HepG2 (cell line): ENCODE results near the gene PPP1R9B. TPM values are rescaled to one million over a fixed set of nuclear protein-coding genes. Genes with fewer than 3 reads are reported as not detected.

ENCODE experiments used
- ATAC-seq: fragments of 200-7000 bp; cut with Tn5 transposase; 3 replicates; pipeline ENCODE4 v1.9.1; 2020; ENCODE audit warnings: mild to moderate bottlenecking, moderate library complexity
- BruUV-seq: library from RNA; stranded (reverse); fragments of 400-500 nt; replicated peaks from 2 replicates; lab custom pipeline; 2021; lab: Mats Ljungman, UMichigan
- CTCF ChIA-PET: fragments of 300-600 bp; formaldehyde crosslinking; extraction: SDS; loops from one replicate; lab custom pipeline; 2021; ENCODE audit warnings: low total read pairs, inconsistent platforms, low intra/inter-chr PET ratio; lab: Yijun Ruan, JAX
- POLR2A ChIA-PET: fragments of 350-600 bp; sonication (Branson Sonifier 250); formaldehyde crosslinking; loops from one replicate; lab custom pipeline; 2020; ENCODE audit warnings: antibody characterized with exemption, inconsistent platforms; lab: Yijun Ruan, JAX
- DNase-seq: peaks from one replicate; pipeline ENCODE4 v3.0.0-alpha.2; 2015; ENCODE audit warnings: low spot score
- FAIRE-seq: peaks from 3 replicates; lab custom pipeline; 2011; peaks lifted over from hg19 to GRCh38; lab: Jason Lieb, UNC
- H2AFZ ChIP-seq: one replicate; pipeline ENCODE4 v1.6.1; 2011; ENCODE audit warnings: low read length, inconsistent platforms
- H3K27ac ChIP-seq: fragments of 300-600 bp; 3 replicates; pipeline ENCODE4 v1.8.0; 2011; ENCODE audit warnings: mixed run types, mild to moderate bottlenecking, mixed read lengths, low read length, inconsistent platforms; ENCODE audit not compliant: insufficient read depth; ENCODE audit errors: extremely low read length
- H3K27me3 ChIP-seq, 2 experiments: fragments of 200-600 bp in 1 of 2; 2 replicates in 1 of 2; 3 replicates in 1 of 2; pipeline versions ENCODE4 v1.6.0 to v1.8.0; 2011; ENCODE audit warnings: low read length in 2 of 2, mild to moderate bottlenecking in 2 of 2, moderate library complexity in 2 of 2, inconsistent platforms in 1 of 2; ENCODE audit not compliant: insufficient read depth in 2 of 2, control insufficient read depth in 1 of 2
- H3K36me3 ChIP-seq, 2 experiments: fragments of 200-600 bp in 1 of 2; replicated peaks in 1 of 2; 2 replicates in 1 of 2; 3 replicates in 1 of 2; pipeline versions ENCODE4 v1.5.1 to v1.8.0; 2011; ENCODE audit warnings: low read length in 2 of 2, inconsistent platforms in 1 of 2; ENCODE audit not compliant: insufficient read depth in 2 of 2, control insufficient read depth in 1 of 2
- H3K4me1 ChIP-seq: 2 replicates; pipeline ENCODE4 v1.5.1; 2012; ENCODE audit warnings: low read length, inconsistent platforms; ENCODE audit not compliant: insufficient read depth
- H3K4me2 ChIP-seq: 2 replicates; pipeline ENCODE4 v1.6.0; 2011; ENCODE audit warnings: low read depth, low read length, inconsistent platforms
- H3K4me3 ChIP-seq, 3 experiments: fragments of 200-600 bp in 1 of 3; sonication (generic), shearing (Covaris generic) in 1 of 3; replicated peaks in 1 of 3; 2 replicates each; pipeline ENCODE4 v1.5.1; 2011 to 2016; ENCODE audit warnings: low read length in 3 of 3, inconsistent platforms in 2 of 3, low read depth in 2 of 3, mild to moderate bottlenecking in 2 of 3, control low read depth in 1 of 3, mixed read lengths in 1 of 3; ENCODE audit not compliant: insufficient read depth in 1 of 3
- H3K79me2 ChIP-seq: one replicate; pipeline ENCODE4 v1.6.1; 2011; ENCODE audit warnings: low read length, inconsistent platforms; ENCODE audit not compliant: insufficient read depth
- H3K9ac ChIP-seq: 2 replicates; pipeline ENCODE4 v1.6.0; 2011; ENCODE audit warnings: mild to moderate bottlenecking, low read depth, low read length, inconsistent platforms; ENCODE audit not compliant: insufficient read depth
- H3K9me3 ChIP-seq: 2 replicates; pipeline ENCODE4 v1.5.1; 2012; ENCODE audit warnings: mild to moderate bottlenecking, low read length
- H4K20me1 ChIP-seq: 2 replicates; pipeline ENCODE4 v1.6.0; 2011; ENCODE audit warnings: inconsistent platforms, mild to moderate bottlenecking, low read length, moderate library complexity; ENCODE audit not compliant: insufficient read depth
- NR0B2 ChIP-seq: sonication (generic); formaldehyde crosslinking; IDR thresholded peaks from 2 replicates; pipeline ENCODE4 v1.4.0; 2020; ENCODE audit warnings: mild to moderate bottlenecking, missing genetic modification reagents
- PCBP1 ChIP-seq: fragments of 200-400 bp; formaldehyde crosslinking; IDR thresholded peaks from 2 replicates; pipeline ENCODE4 v1.6.1; 2017; ENCODE audit warnings: mild to moderate bottlenecking, low read depth, low read length, borderline replicate concordance
- SP2 ChIP-seq: sonication (generic); formaldehyde crosslinking; IDR thresholded peaks from 2 replicates; pipeline ENCODE4 v1.5.1; 2020; ENCODE audit warnings: mild to moderate bottlenecking, missing genetic modification reagents
- YEATS4 ChIP-seq: sonication (generic); formaldehyde crosslinking; IDR thresholded peaks from 2 replicates; pipeline ENCODE4 v1.4.0; 2020; ENCODE audit warnings: missing genetic modification reagents, borderline replicate concordance
- ZNF235 ChIP-seq: sonication (generic); formaldehyde crosslinking; IDR thresholded peaks from 2 replicates; pipeline ENCODE4 v1.8.1; 2023; ENCODE audit warnings: mild to moderate bottlenecking, missing genetic modification reagents, borderline replicate concordance
- ZNF333 ChIP-seq: sonication (generic); formaldehyde crosslinking; IDR thresholded peaks from 2 replicates; pipeline ENCODE4 v1.4.0; 2020; ENCODE audit warnings: mild to moderate bottlenecking, missing genetic modification reagents, borderline replicate concordance
- ZNF563 ChIP-seq: sonication (generic); formaldehyde crosslinking; IDR thresholded peaks from 2 replicates; pipeline ENCODE4 v1.8.0; 2022; ENCODE audit warnings: mild to moderate bottlenecking, moderate library complexity, missing genetic modification reagents
- ZNF766 ChIP-seq: sonication (generic); formaldehyde crosslinking; IDR thresholded peaks from 2 replicates; pipeline ENCODE4 v1.5.0; 2020; ENCODE audit warnings: missing genetic modification reagents, borderline replicate concordance
- ZNF777 ChIP-seq: sonication (generic); formaldehyde crosslinking; IDR thresholded peaks from 2 replicates; pipeline ENCODE4 v1.4.0; 2020; ENCODE audit warnings: missing genetic modification reagents
- WGBS: methylation state at CpG from one replicate; pipeline ENCODE4 v1.1.6; 2017; ENCODE audit warnings: low lambda C conversion rate; 5-methylcytosine and 5-hydroxymethylcytosine counted together
- in situ Hi-C: cut with HindIII; loops from 2 replicates; pipeline ENCODE4 v1.10.0; 2017; ENCODE audit warnings: low pct_unique_long_range_greater_than_20kb; ENCODE audit not compliant: extremely low pct_ligation_motif_present
- intact Hi-C: fragments of 100-400 bp; cut with micrococcal nuclease; formaldehyde crosslinking; loops from one replicate; pipeline ENCODE4 v1.10.0; 2022; ENCODE audit not compliant: unreplicated experiment
- polyA plus RNA-seq, 8 experiments: library from polyadenylated mRNA; depleted of rRNA in 3 of 8; stranded (reverse) in 7 of 8; unstranded in 1 of 8; fragments of >200 nt; fragmentation: Illumina TruSeq in 4 of 8; extraction: Trizol in 4 of 8; gene quantifications; 2 replicates each; pipeline versions ENCODE4 v1.2.1 to v1.2.3, GENCODE V29; 2011 to 2016; ENCODE audit warnings: low read depth in 4 of 8, missing spikeins in 1 of 8, mixed read lengths in 1 of 8; ENCODE audit not compliant: insufficient read depth in 1 of 8
- total RNA-seq, 5 experiments: library from RNA; depleted of rRNA; stranded (reverse); fragments of >200 nt; fragmentation: Illumina TruSeq; extraction: Trizol; gene quantifications; 2 replicates each; pipeline ENCODE4 v1.2.3, GENCODE V29; 2016; ENCODE audit warnings: low read depth in 1 of 5
- TF ChIP-seq, protein P1 (sequence below): sonication (generic); formaldehyde crosslinking; IDR thresholded peaks from 2 replicates; pipeline ENCODE4 v1.4.0; 2020; ENCODE audit warnings: missing genetic modification reagents
- TF ChIP-seq, protein P2 (sequence below): sonication (generic); formaldehyde crosslinking; IDR thresholded peaks from 2 replicates; pipeline ENCODE4 v1.5.0; 2020; ENCODE audit warnings: missing genetic modification reagents, mild to moderate bottlenecking, borderline replicate concordance
- TF ChIP-seq, protein P3 (sequence below): sonication (generic); formaldehyde crosslinking; IDR thresholded peaks from 2 replicates; pipeline ENCODE4 v1.4.0; 2020; ENCODE audit warnings: missing genetic modification reagents

Gene PPP1R9B
- total and polyA plus RNA-seq, 2 of the 13 experiments (the other 11 are each of a cell fraction or from before 2014, with no cell fraction given), result 9.4 to 15.8 TPM

GRCh38 chr17:50087912-50088405 lies 62.5 kb downstream of the PPP1R9B start (continued):
- 0 out of 2 replicates have a peak, but pooled peaks have one; percentile 1 for TF ChIP-seq ZNF333 (CRISPR knock-in tag)
- TF ChIP-seq, protein P1, sequence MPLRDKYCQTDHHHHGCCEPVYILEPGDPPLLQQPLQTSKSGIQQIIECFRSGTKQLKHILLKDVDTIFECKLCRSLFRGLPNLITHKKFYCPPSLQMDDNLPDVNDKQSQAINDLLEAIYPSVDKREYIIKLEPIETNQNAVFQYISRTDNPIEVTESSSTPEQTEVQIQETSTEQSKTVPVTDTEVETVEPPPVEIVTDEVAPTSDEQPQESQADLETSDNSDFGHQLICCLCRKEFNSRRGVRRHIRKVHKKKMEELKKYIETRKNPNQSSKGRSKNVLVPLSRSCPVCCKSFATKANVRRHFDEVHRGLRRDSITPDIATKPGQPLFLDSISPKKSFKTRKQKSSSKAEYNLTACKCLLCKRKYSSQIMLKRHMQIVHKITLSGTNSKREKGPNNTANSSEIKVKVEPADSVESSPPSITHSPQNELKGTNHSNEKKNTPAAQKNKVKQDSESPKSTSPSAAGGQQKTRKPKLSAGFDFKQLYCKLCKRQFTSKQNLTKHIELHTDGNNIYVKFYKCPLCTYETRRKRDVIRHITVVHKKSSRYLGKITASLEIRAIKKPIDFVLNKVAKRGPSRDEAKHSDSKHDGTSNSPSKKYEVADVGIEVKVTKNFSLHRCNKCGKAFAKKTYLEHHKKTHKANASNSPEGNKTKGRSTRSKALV (CRISPR knock-in tag), result no peak
- 0 out of 2 replicates have a peak, but pooled peaks have one; percentile 5 for TF ChIP-seq PCBP1
- TF ChIP-seq ZNF766 (CRISPR knock-in tag), result no peak
- 0 out of 2 replicates have a peak, but pooled peaks have one; percentile 6 for TF ChIP-seq NR0B2
- TF ChIP-seq YEATS4 (CRISPR knock-in tag), result no peak

DNA sequence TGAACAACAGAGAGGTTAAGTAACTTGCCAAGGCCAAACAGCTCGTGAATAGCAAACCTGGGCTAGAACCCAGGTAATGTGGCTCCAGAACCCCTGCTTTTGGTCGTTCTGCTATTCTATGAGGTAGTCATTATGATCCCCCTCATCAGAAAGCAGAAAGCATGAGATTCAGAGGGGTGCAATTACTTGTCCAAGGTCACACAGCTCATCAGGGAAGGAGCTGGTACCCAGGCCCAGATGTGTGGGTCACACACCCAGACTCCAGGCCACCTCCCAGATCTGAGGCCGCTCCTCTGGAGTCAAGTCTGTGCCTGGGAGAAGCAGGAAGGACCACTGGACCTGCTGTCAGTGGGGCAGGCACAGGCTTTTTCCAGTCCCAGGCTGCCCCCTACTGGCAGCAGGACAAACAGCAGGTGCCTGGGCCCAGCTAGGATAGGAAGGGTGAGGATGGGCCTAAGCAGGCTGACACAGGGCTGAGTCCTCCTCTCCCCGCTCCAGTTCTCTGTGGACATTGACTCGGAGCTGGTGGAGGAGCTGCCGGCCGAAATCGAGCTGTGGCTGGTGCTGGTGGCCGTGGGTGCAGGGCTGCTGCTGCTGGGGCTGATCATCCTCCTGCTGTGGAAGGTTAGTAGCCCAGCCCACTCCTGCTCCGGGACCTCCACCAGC lies 63.1 kb downstream of the PPP1R9B start:
- no peaks in the 10 kb centered on the region for H4K20me1 ChIP-seq
- no peaks in the 10 kb centered on the region for H3K9me3 ChIP-seq
- FAIRE-seq (peak; percentile 87), DNase-seq (peak; percentile 66), ATAC-seq (peak; percentile 96)
- no peak overlapping the region for H3K4me3 ChIP-seq
- H3K9ac ChIP-seq, result no peak overlapping the region
- no peaks in the 10 kb centered on the region for H3K36me3 ChIP-seq
- ChIA-PET POLR2A (interaction anchor here (0.6 kb wide), 1 partner anchor 53 kb away, joined by 3 read pairs; no protein-coding TSS in a partner anchor), CTCF (interaction anchor here (0.9 to 3.5 kb wide), 3 partner anchors 57 to 226 kb away, joined by 3 to 71 read pairs (median 4); no protein-coding TSS in a partner anchor)
- WGBS, result 2% methylated on average over 10 of the region's 10 CpGs
- BruUV-seq, result no TSS peak
- H3K79me2 ChIP-seq, result no peaks in the 10 kb centered on the region
- H3K27ac ChIP-seq, result no peak overlapping the region
- intact Hi-C loops (loop anchor here (1.0 to 10.0 kb wide), 2 partner anchors 60 to 223 kb away; no protein-coding TSS in a partner anchor), in situ Hi-C loops (loop anchor here (5.0 to 10.0 kb wide), 2 partner anchors 60 to 223 kb away; no protein-coding TSS in a partner anchor)
- H2AFZ ChIP-seq, result no peak overlapping the region
- H3K27me3 ChIP-seq, result peaks cover 6 to 22% of the 10 kb centered on the region in 2 experiments; a peak in 4 of 5 replicates
- H3K4me1 ChIP-seq, result no peaks in the 10 kb centered on the region
- H3K4me2 ChIP-seq, result no peak overlapping the region
- TF ChIP-seq, protein P2, sequence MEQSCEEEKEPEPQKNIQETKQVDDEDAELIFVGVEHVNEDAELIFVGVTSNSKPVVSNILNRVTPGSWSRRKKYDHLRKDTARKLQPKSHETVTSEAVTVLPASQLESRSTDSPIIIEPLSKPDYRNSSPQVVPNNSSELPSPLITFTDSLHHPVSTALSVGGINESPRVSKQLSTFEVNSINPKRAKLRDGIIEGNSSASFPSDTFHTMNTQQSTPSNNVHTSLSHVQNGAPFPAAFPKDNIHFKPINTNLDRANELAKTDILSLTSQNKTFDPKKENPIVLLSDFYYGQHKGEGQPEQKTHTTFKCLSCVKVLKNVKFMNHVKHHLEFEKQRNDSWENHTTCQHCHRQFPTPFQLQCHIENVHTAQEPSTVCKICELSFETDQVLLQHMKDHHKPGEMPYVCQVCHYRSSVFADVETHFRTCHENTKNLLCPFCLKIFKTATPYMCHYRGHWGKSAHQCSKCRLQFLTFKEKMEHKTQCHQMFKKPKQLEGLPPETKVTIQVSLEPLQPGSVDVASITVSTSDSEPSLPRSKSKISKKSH (CRISPR knock-in tag), result peak; percentile 44; the same call in 1 of the 2 replicates
- TF ChIP-seq ZNF777 (no peak), SP2 (CRISPR knock-in tag) (peak; percentile 54; the same call in 1 of the 2 replicates), ZNF563 (CRISPR knock-in tag) (0 out of 2 replicates have a peak, but pooled peaks have one; percentile 9), ZNF235 (CRISPR knock-in tag) (0 out of 2 replicates have a peak, but pooled peaks have one; percentile 56)
- TF ChIP-seq, protein P3, sequence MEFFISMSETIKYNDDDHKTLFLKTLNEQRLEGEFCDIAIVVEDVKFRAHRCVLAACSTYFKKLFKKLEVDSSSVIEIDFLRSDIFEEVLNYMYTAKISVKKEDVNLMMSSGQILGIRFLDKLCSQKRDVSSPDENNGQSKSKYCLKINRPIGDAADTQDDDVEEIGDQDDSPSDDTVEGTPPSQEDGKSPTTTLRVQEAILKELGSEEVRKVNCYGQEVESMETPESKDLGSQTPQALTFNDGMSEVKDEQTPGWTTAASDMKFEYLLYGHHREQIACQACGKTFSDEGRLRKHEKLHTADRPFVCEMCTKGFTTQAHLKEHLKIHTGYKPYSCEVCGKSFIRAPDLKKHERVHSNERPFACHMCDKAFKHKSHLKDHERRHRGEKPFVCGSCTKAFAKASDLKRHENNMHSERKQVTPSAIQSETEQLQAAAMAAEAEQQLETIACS (CRISPR knock-in tag), result no peak
